GM12873 (cell line): Measurements from ENCODE around the gene CYB5R2.

Experiments
- CTCF ChIP-seq: IDR thresholded peaks from 2 replicates; pipeline ENCODE4 v1.5.1; 2012; ENCODE audit warnings: low read depth, mild to moderate bottlenecking, moderate library complexity, low read length, control low read depth; ENCODE audit not compliant: insufficient read depth; ENCODE audit errors: missing control alignments

The CYB5R2 gene

DNA sequence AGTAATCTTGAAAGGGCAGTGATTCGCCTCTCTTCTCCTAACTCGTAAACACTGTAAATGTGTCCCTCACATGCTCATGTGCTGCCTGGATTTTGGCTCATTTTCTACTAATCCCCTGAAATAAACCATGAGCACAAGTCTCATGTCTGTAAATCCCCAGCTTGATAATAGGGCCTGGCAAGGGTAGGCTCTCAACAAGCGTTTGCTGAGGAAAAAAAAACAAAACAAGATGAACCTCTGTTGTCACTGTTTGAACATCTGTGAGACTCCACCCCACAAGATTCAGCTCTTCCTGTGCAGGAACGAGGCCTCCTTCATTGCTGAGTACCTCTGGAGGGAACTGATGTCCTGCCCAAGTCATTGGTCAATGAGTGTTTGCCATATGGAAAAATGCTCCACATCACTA lies 4.5 kb upstream of the CYB5R2 start:
- TF ChIP-seq CTCF = no peak

GRCh38 chr11:7677071-7677470 lies 3.8 kb upstream of the CYB5R2 start:
- no peak for TF ChIP-seq CTCF

GRCh38 chr11:7675631-7676030 lies 2.3 kb upstream of the CYB5R2 start:
- no peak for TF ChIP-seq CTCF

GRCh38 chr11:7673724-7674434 lies 579 bp upstream of the CYB5R2 start:
- TF ChIP-seq CTCF = no peak

DNA sequence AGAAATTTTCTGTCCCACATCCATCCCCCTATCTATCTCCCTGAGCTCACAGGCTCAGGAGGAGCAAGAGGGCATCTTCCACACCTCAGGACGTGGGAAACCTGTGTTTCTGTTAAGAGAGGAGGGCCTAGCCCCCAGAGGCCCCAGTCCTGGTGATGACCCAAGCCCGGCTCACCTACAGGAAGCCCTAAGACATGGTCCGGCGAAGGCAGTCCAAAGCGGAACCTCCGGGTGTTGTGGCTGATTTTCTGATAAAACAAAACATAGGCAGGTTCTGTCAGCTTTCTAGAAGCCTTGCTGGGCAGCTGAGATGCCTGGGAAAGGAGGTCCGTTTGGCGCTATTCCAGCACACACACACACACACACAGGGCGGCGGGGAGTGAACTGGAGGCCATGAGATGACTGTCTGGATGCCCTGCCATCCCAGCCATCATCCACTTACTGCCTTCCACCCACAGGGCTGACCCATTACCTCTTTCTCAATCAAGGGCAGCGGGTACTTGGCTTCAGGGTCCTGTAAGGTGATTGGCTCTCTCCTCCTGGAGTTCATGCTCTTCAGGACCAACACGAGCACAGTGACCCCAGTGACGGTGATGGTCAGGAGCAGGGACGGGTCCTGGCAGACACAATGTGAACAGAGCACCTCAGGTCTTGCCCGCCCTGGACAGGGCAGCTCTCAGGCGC lies 882 bp downstream of the CYB5R2 start:
- TF ChIP-seq CTCF = no peak

- no peak for TF ChIP-seq CTCF
These were observed 1.7 kb downstream of the CYB5R2 start for GRCh38 chr11:7671347-7672215.

GRCh38 chr11:7670641-7671040 lies 2.7 kb downstream of the CYB5R2 start:
- TF ChIP-seq CTCF = no peak
